Choroid plexus epithelial cell (primary cell): ENCODE data around the gene CASP2.

ENCODE experiments used
- DNase-seq: peaks from one replicate; pipeline ENCODE4 v3.0.0-alpha.2; 2010; ENCODE audit warnings: low read depth
- H3K4me3 ChIP-seq: 2 replicates; pipeline ENCODE4 v1.5.1; 2011; ENCODE audit warnings: low read depth, mild to moderate bottlenecking, control low read depth, low read length, moderate library complexity
- TF ChIP-seq, protein P1 (sequence below): conservative IDR thresholded peaks from 2 replicates; pipeline ENCODE4 v1.5.1; 2011; ENCODE audit warnings: low read depth, mild to moderate bottlenecking, control low read depth, inconsistent platforms, low read length, moderate library complexity

The CASP2 gene

DNA sequence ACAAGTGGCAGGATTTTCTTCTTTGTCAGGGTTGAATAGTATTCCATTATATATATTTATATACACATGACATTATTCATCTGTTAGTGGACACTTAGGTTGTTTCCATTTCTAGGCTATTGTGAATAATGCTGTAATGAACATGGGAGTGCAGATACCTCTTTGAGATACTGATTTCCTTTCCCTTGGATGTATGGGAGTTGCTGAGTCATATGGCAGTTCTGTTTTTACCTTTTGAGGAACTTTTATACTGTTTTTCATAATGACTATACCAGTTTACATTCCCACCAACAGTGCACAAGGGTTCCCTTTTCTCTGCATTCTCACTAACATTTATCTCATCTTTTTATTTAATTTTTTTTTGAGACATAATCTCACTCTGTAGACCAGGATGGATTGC is 26.0 kb downstream of the CASP2 start:
- H3K4me3 ChIP-seq = no peak overlapping the region
- no peak for DNase-seq
- TF ChIP-seq, protein P1, sequence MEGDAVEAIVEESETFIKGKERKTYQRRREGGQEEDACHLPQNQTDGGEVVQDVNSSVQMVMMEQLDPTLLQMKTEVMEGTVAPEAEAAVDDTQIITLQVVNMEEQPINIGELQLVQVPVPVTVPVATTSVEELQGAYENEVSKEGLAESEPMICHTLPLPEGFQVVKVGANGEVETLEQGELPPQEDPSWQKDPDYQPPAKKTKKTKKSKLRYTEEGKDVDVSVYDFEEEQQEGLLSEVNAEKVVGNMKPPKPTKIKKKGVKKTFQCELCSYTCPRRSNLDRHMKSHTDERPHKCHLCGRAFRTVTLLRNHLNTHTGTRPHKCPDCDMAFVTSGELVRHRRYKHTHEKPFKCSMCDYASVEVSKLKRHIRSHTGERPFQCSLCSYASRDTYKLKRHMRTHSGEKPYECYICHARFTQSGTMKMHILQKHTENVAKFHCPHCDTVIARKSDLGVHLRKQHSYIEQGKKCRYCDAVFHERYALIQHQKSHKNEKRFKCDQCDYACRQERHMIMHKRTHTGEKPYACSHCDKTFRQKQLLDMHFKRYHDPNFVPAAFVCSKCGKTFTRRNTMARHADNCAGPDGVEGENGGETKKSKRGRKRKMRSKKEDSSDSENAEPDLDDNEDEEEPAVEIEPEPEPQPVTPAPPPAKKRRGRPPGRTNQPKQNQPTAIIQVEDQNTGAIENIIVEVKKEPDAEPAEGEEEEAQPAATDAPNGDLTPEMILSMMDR = no peak

DNA sequence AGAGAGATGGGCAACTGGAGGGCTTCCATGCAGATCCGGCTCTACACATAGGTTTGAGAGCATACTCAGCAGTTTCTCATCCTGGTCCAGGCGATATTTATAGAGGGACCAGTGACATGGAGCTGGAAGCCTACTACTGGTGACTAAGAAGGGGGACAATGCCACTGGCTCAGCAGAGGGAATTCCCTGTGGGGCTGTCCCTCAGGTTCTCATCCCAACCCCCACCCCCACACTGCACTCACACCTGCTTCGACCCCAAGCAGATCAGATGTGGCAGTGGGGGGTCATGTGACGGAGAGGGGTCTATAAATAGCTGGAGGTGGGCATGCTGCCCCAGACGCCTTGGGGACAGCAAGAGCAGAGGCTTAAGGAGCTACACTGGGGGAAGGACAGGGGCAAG is 27.6 kb downstream of the CASP2 start, which contains the start of gene CLCN1:
Gene CLCN1 (plus strand): TSS at position 336 of the 400 bp plus-strand sequence. CDS start 102 bp downstream, outside the sequence.
- no peak for DNase-seq
- TF ChIP-seq, protein P1 = no peak
- H3K4me3 ChIP-seq = no peak within 1 kb of the TSS

DNA sequence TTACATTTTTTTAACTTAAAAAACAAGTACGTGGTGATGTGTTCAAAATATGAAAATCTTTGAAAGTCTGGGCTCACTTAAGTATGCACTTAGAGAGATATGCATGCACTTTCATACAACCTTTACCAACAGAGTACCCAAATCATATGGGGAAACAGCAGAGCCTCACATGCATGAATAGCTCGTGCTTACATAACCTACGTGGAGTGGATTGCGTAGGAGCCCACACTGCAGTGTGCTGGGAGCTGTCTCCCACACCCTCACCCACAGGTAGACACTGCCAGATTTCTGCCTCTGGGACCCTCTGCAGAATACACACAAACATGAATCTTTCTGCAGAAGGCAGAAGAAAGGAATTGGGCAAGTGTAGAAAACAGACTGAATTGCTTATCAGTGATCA is 28.3 kb downstream of the CASP2 start:
- no peak for DNase-seq
- TF ChIP-seq, protein P1 = no peak
- H3K4me3 ChIP-seq = no peak overlapping the region

DNA sequence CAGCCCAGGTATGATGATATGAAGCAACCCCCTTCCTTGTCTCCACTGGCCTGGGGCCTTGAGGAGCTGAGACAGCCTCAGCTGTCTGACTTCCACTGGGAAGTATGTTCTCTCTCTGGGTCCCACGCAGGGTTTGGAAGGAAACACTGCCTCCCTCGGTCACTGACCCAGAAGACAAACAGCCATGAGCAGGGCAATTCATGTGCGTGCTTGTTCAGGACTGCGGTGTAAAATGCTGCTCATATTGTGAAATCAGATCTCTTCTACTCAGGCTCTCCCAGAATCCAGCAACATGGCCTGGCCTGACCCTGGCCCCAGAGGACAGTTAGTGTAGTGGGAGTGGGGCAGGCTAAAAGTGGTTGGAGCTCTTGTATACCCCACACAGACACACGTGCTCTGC is 30.5 kb downstream of the CASP2 start:
- TF ChIP-seq, protein P1 = peak; percentile 26
- H3K4me3 ChIP-seq = no peak overlapping the region
- peak; percentile 88 for DNase-seq

DNA sequence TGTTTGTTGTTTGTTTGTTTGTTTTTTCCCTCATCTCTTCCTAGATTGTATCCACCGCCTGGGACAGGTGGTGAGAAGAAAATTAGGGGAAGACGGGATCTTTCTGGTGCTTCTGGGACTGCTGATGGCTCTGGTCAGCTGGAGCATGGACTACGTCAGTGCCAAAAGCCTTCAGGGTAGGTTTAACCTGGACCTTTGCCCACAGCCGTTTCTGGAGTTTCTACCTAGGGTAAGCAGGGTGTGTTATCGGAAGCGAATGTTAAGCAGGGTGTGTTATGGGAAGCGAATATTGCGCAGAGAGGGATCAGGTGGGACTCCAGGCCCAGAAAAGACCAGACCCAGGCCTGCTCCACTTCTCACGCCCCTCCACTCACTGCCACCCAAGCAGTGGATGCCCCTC is 32.5 kb downstream of the CASP2 start:
- TF ChIP-seq, protein P1 = no peak

DNA sequence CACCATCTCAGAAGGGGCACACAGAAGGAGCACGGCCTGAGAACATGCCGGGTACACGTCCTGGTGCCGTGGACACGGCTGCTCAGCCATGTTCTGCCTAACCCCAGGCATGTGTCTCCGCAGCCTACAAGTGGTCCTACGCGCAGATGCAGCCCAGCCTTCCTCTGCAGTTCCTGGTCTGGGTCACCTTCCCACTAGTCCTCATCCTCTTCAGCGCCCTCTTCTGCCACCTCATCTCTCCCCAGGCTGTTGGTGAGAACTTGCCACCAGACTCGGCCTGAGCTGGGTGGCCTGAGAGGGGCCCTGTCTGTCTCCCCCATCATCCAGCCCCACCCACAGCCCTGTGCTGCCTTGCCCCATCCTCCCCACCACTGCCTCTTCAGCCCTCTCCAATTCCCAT is 33.1 kb downstream of the CASP2 start:
- TF ChIP-seq, protein P1 = no peak
- DNase-seq = no peak
- no peak overlapping the region for H3K4me3 ChIP-seq

More for the DNA sequence above, 32.5 kb downstream of the CASP2 start:
- H3K4me3 ChIP-seq = no peak overlapping the region
- no peak for DNase-seq

DNA sequence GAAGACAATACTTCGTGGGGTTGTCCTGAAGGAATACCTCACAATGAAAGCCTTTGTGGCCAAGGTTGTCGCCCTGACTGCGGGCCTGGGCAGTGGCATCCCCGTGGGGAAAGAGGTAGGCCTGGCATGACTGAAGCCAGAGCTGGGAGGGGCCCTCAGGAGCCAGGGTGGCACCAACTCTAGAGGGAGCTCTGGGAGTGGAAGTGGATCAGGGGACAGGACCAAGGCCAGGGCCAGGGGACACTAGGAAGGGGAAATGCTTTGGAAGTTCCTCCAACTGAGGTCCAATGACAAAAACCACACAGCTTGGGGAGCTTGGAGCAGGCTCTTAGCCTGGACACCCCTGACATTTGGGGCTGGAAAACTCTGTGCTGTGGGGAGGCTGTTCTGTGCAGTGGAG is 33.6 kb downstream of the CASP2 start:
- DNase-seq = no peak

More for the DNA sequence above, 33.6 kb downstream of the CASP2 start:
- TF ChIP-seq, protein P1 = peak; percentile 29
- H3K4me3 ChIP-seq = no peak overlapping the region
